Measurements from ENCODE around the gene ANXA9. TPM values are rescaled to one million over a fixed set of nuclear protein-coding genes. Genes with fewer than 3 reads are reported as not detected.
A peak's percentile ranks its signal among the peaks of the same experiment; 100 is the strongest.

Gene ANXA9
- total RNA-seq, 1 donor from 2014 or later: not detected

GRCh38 chr1:151002611-151003010 is 20.5 kb downstream of the ANXA9 start:
- H3K4me1 ChIP-seq (ENCODE audit: control insufficient read depth in 3 of 3, insufficient read depth in 3 of 3, low read length in 3 of 3): peaks cover 20 to 47% (median 37%) of the 10 kb centered on the region in 3 donors
- no peak overlapping the region for H3K27ac ChIP-seq (ENCODE audit: low read depth, low read length)
- no peak overlapping the region for H3K4me3 ChIP-seq (ENCODE audit: low read length in 3 of 3)
- no peaks in the 10 kb centered on the region for H3K27me3 ChIP-seq (ENCODE audit: control insufficient read depth in 3 of 3, insufficient read depth in 3 of 3, low read length in 3 of 3)
- no peaks in the 10 kb centered on the region for H3K9me3 ChIP-seq (ENCODE audit: control insufficient read depth in 3 of 3, low read length in 3 of 3)
- peaks cover 23 to 44% (median 39%) of the 10 kb centered on the region in 3 donors for H3K36me3 ChIP-seq (ENCODE audit: control insufficient read depth in 3 of 3, insufficient read depth in 3 of 3, low read length in 3 of 3)
- H3K9ac ChIP-seq (ENCODE audit: low read depth in 1 of 3, low read length in 3 of 3): no peak overlapping the region

- no peak overlapping the region for H3K4me3 ChIP-seq (ENCODE audit: low read length in 3 of 3)
- H3K27ac ChIP-seq (ENCODE audit: low read depth, low read length): no peak overlapping the region
- H3K4me1 ChIP-seq (ENCODE audit: control insufficient read depth in 3 of 3, insufficient read depth in 3 of 3, low read length in 3 of 3): peaks cover 26 to 52% (median 43%) of the 10 kb centered on the region in 3 donors
Measured at GRCh38 chr1:151003180-151003579, 21.1 kb downstream of the ANXA9 start.

GRCh38 chr1:151005729-151006319 is 23.7 kb downstream of the ANXA9 start:
- peaks cover 8 to 21% (median 17%) of the 10 kb centered on the region in 3 donors for H3K36me3 ChIP-seq (ENCODE audit: control insufficient read depth in 3 of 3, insufficient read depth in 3 of 3, low read length in 3 of 3)
- peak overlapping the region; percentile 87 to 95 (median 88) for H3K4me3 ChIP-seq (ENCODE audit: low read length in 3 of 3)
- H3K4me1 ChIP-seq (ENCODE audit: control insufficient read depth in 3 of 3, insufficient read depth in 3 of 3, low read length in 3 of 3): peaks cover 34 to 61% (median 51%) of the 10 kb centered on the region in 3 donors
- H3K9ac ChIP-seq (ENCODE audit: low read depth in 1 of 3, low read length in 3 of 3): peak overlapping the region; percentile 90 to 97 (median 93)
- H3K9me3 ChIP-seq (ENCODE audit: control insufficient read depth in 3 of 3, low read length in 3 of 3): no peaks in the 10 kb centered on the region
- H3K27ac ChIP-seq (ENCODE audit: low read depth, low read length): peak overlapping the region; percentile 80
- no peaks in the 10 kb centered on the region for H3K27me3 ChIP-seq (ENCODE audit: control insufficient read depth in 3 of 3, insufficient read depth in 3 of 3, low read length in 3 of 3)

More at GRCh38 chr1:151003180-151003579, 21.1 kb downstream of the ANXA9 start:
- H3K9me3 ChIP-seq (ENCODE audit: control insufficient read depth in 3 of 3, low read length in 3 of 3): no peaks in the 10 kb centered on the region
- H3K36me3 ChIP-seq (ENCODE audit: control insufficient read depth in 3 of 3, insufficient read depth in 3 of 3, low read length in 3 of 3): peaks cover 18 to 39% (median 36%) of the 10 kb centered on the region in 3 donors
- H3K9ac ChIP-seq (ENCODE audit: low read depth in 1 of 3, low read length in 3 of 3): peak overlapping the region in 2 of 3 donors; percentile 38 to 41
- no peaks in the 10 kb centered on the region for H3K27me3 ChIP-seq (ENCODE audit: control insufficient read depth in 3 of 3, insufficient read depth in 3 of 3, low read length in 3 of 3)

GRCh38 chr1:151006327-151007052 is 24.4 kb downstream of the ANXA9 start, which contains the start of gene MINDY1:
MINDY1 (minus strand) TSS chr1:151006902; CDS start chr1:151002617, 4,285 bp downstream.
- Histone ChIP-seq H3K9ac (ENCODE audit: low read depth in 1 of 3, low read length in 3 of 3) (peak within 1 kb of the TSS; percentile 90 to 97 (median 93)), H3K27ac (ENCODE audit: low read depth, low read length) (peak within 1 kb of the TSS; percentile 80), H3K36me3 (ENCODE audit: control insufficient read depth in 3 of 3, insufficient read depth in 3 of 3, low read length in 3 of 3) (peaks cover 8 to 15% (median 13%) of the 10 kb centered on the region in 3 donors), H3K27me3 (ENCODE audit: control insufficient read depth in 3 of 3, insufficient read depth in 3 of 3, low read length in 3 of 3) (no peaks in the 10 kb centered on the region), H3K9me3 (ENCODE audit: control insufficient read depth in 3 of 3, low read length in 3 of 3) (no peaks in the 10 kb centered on the region), H3K4me1 (ENCODE audit: control insufficient read depth in 3 of 3, insufficient read depth in 3 of 3, low read length in 3 of 3) (peaks cover 34 to 63% (median 51%) of the 10 kb centered on the region in 3 donors), H3K4me3 (ENCODE audit: low read length in 3 of 3) (peak within 1 kb of the TSS; percentile 92 to 100 (median 98))

GRCh38 chr1:151007853-151008243 is 25.8 kb downstream of the ANXA9 start:
- peak overlapping the region; percentile 92 to 100 (median 98) for H3K4me3 ChIP-seq (ENCODE audit: low read length in 3 of 3)
- H3K27me3 ChIP-seq (ENCODE audit: control insufficient read depth in 3 of 3, insufficient read depth in 3 of 3, low read length in 3 of 3): no peaks in the 10 kb centered on the region
- peaks cover 0 to 3% (median 2%) of the 10 kb centered on the region in 3 donors for H3K36me3 ChIP-seq (ENCODE audit: control insufficient read depth in 3 of 3, insufficient read depth in 3 of 3, low read length in 3 of 3)

GRCh38 chr1:151008244-151009205 is 26.4 kb downstream of the ANXA9 start, which contains the start of gene PRUNE1:
PRUNE1 (plus strand) TSS chr1:151008449; CDS start chr1:151008633, 184 bp downstream.
- Histone ChIP-seq H3K27ac (ENCODE audit: low read depth, low read length) (peak within 1 kb of the TSS; percentile 80), H3K4me1 (ENCODE audit: control insufficient read depth in 3 of 3, insufficient read depth in 3 of 3, low read length in 3 of 3) (peaks cover 31 to 53% (median 43%) of the 10 kb centered on the region in 3 donors)

More at GRCh38 chr1:151007853-151008243, 25.8 kb downstream of the ANXA9 start:
- Histone ChIP-seq H3K9me3 (ENCODE audit: control insufficient read depth in 3 of 3, low read length in 3 of 3) (no peaks in the 10 kb centered on the region), H3K4me1 (ENCODE audit: control insufficient read depth in 3 of 3, insufficient read depth in 3 of 3, low read length in 3 of 3) (peaks cover 35 to 53% (median 45%) of the 10 kb centered on the region in 3 donors), H3K27ac (ENCODE audit: low read depth, low read length) (peak overlapping the region; percentile 80), H3K9ac (ENCODE audit: low read depth in 1 of 3, low read length in 3 of 3) (peak overlapping the region; percentile 80 to 98 (median 90))

GRCh38 chr1:151009206-151009587 is 27.1 kb downstream of the ANXA9 start:
- H3K4me1 ChIP-seq (ENCODE audit: control insufficient read depth in 3 of 3, insufficient read depth in 3 of 3, low read length in 3 of 3): peaks cover 31 to 52% (median 43%) of the 10 kb centered on the region in 3 donors
- H3K4me3 ChIP-seq (ENCODE audit: low read length in 3 of 3): peak overlapping the region; percentile 92 to 100 (median 98)
- H3K9ac ChIP-seq (ENCODE audit: low read depth in 1 of 3, low read length in 3 of 3): peak overlapping the region; percentile 90 to 98 (median 97)
- peaks cover 0 to 4% (median 3%) of the 10 kb centered on the region in 3 donors for H3K36me3 ChIP-seq (ENCODE audit: control insufficient read depth in 3 of 3, insufficient read depth in 3 of 3, low read length in 3 of 3)
- peak overlapping the region; percentile 80 for H3K27ac ChIP-seq (ENCODE audit: low read depth, low read length)
- H3K9me3 ChIP-seq (ENCODE audit: control insufficient read depth in 3 of 3, low read length in 3 of 3): no peaks in the 10 kb centered on the region
- H3K27me3 ChIP-seq (ENCODE audit: control insufficient read depth in 3 of 3, insufficient read depth in 3 of 3, low read length in 3 of 3): no peaks in the 10 kb centered on the region

More at GRCh38 chr1:151008244-151009205, 26.4 kb downstream of the ANXA9 start, which contains the start of gene PRUNE1:
- H3K27me3 ChIP-seq (ENCODE audit: control insufficient read depth in 3 of 3, insufficient read depth in 3 of 3, low read length in 3 of 3): no peaks in the 10 kb centered on the region
- H3K9me3 ChIP-seq (ENCODE audit: control insufficient read depth in 3 of 3, low read length in 3 of 3): no peaks in the 10 kb centered on the region
- H3K36me3 ChIP-seq (ENCODE audit: control insufficient read depth in 3 of 3, insufficient read depth in 3 of 3, low read length in 3 of 3): peaks cover 0 to 4% (median 3%) of the 10 kb centered on the region in 3 donors
- peak within 1 kb of the TSS; percentile 90 to 98 (median 97) for H3K9ac ChIP-seq (ENCODE audit: low read depth in 1 of 3, low read length in 3 of 3)
- H3K4me3 ChIP-seq (ENCODE audit: low read length in 3 of 3): peak within 1 kb of the TSS; percentile 92 to 100 (median 98)

- Histone ChIP-seq H3K9ac (ENCODE audit: low read depth in 1 of 3, low read length in 3 of 3) (peak overlapping the region in 2 of 3 donors; percentile 4 to 98), H3K4me3 (ENCODE audit: low read length in 3 of 3) (peak overlapping the region; percentile 92 to 100 (median 98)), H3K27ac (ENCODE audit: low read depth, low read length) (peak overlapping the region; percentile 80), H3K27me3 (ENCODE audit: control insufficient read depth in 3 of 3, insufficient read depth in 3 of 3, low read length in 3 of 3) (no peaks in the 10 kb centered on the region), H3K4me1 (ENCODE audit: control insufficient read depth in 3 of 3, insufficient read depth in 3 of 3, low read length in 3 of 3) (peaks cover 31 to 47% (median 38%) of the 10 kb centered on the region in 3 donors), H3K36me3 (ENCODE audit: control insufficient read depth in 3 of 3, insufficient read depth in 3 of 3, low read length in 3 of 3) (peaks cover 0 to 4% (median 3%) of the 10 kb centered on the region in 3 donors), H3K9me3 (ENCODE audit: control insufficient read depth in 3 of 3, low read length in 3 of 3) (no peaks in the 10 kb centered on the region)
Measured at GRCh38 chr1:151009674-151010345, 27.7 kb downstream of the ANXA9 start.

Measured in skeletal muscle tissue (tissue), 4 donors.